K562 (cell line): ENCODE results near the gene AMELY. TPM values are rescaled to one million over a fixed set of nuclear protein-coding genes. Genes with fewer than 3 reads are reported as not detected.

Experiments
- ATAC-seq: fragments of 200-7000 bp; cut with Tn5 transposase; 3 replicates; pipeline ENCODE4 v1.9.1; 2020; ENCODE audit warnings: moderate library complexity
- BruUV-seq: library from RNA; stranded (reverse); fragments of 400-500 nt; replicated peaks from 2 replicates; lab custom pipeline; 2021; lab: Mats Ljungman, UMichigan
- CTCF ChIA-PET: fragments of 300-600 bp; formaldehyde crosslinking; extraction: SDS; loops from one replicate; lab custom pipeline; 2021; ENCODE audit warnings: low intra/inter-chr PET ratio; lab: Yijun Ruan, JAX
- POLR2A ChIA-PET: fragments of 300-600, 350-650 bp; sonication (Branson Sonifier 250); formaldehyde crosslinking; extraction: SDS; loops from one replicate; lab custom pipeline; 2021; ENCODE audit warnings: antibody characterized with exemption, inconsistent platforms; lab: Yijun Ruan, JAX
- DNase-seq, 4 experiments: peaks; one replicate each; pipeline versions ENCODE4 v3.0.0 to v3.0.0-alpha.2; 2011 to 2018; ENCODE audit warnings: low spot score in 3 of 4, mixed read lengths in 3 of 4; ENCODE audit errors: extremely low read depth in 1 of 4
- FAIRE-seq: peaks from 2 replicates; lab custom pipeline; 2011; peaks lifted over from hg19 to GRCh38; lab: Jason Lieb, UNC
- H2AFZ ChIP-seq: 2 replicates; pipeline ENCODE4 v1.6.0; 2011; ENCODE audit warnings: low read depth, low read length, control low read depth, inconsistent platforms
- H3K27ac ChIP-seq: fragments of 200-600 bp; 3 replicates; pipeline ENCODE4 v1.8.0; 2011; ENCODE audit warnings: low read depth, mild to moderate bottlenecking, control low read depth, inconsistent platforms, low read length, moderate library complexity, mixed read lengths; ENCODE audit errors: extremely low read depth
- H3K27me3 ChIP-seq, 2 experiments: fragments of 300-600 bp in 1 of 2; 2 replicates in 1 of 2; 3 replicates in 1 of 2; pipeline versions ENCODE4 v1.6.0 to v1.8.0; 2011; ENCODE audit warnings: inconsistent platforms in 2 of 2, low read length in 2 of 2, mild to moderate bottlenecking in 1 of 2, mixed read lengths in 1 of 2, moderate library complexity in 1 of 2; ENCODE audit not compliant: control insufficient read depth in 2 of 2, insufficient read depth in 2 of 2
- H3K36me3 ChIP-seq: fragments of 300-600 bp; 3 replicates; pipeline ENCODE4 v1.8.0; 2011; ENCODE audit warnings: mild to moderate bottlenecking, low read length, inconsistent platforms; ENCODE audit not compliant: control insufficient read depth, insufficient read depth
- H3K4me1 ChIP-seq, 2 experiments: fragments of 200-600 bp in 1 of 2; replicated peaks in 1 of 2; 2 replicates in 1 of 2; 3 replicates in 1 of 2; pipeline versions ENCODE4 v1.5.1 to v1.8.0; 2011; ENCODE audit warnings: inconsistent platforms in 2 of 2, low read length in 2 of 2, mild to moderate bottlenecking in 1 of 2, mixed read lengths in 1 of 2, moderate library complexity in 1 of 2; ENCODE audit not compliant: control insufficient read depth in 2 of 2, insufficient read depth in 2 of 2
- H3K4me2 ChIP-seq: 2 replicates; pipeline ENCODE4 v1.6.1; 2011; ENCODE audit warnings: low read length, control low read depth, inconsistent platforms, mixed read lengths; ENCODE audit not compliant: insufficient read depth
- H3K4me3 ChIP-seq: fragments of 200-600 bp; sonication (generic), shearing (Covaris generic); 2 replicates; pipeline ENCODE4 v1.5.1; 2016; ENCODE audit warnings: control low read depth, inconsistent platforms
- H3K79me2 ChIP-seq: fragments of 200-600 bp; 3 replicates; pipeline ENCODE4 v1.8.0; 2011; ENCODE audit warnings: low read length, inconsistent platforms; ENCODE audit not compliant: control insufficient read depth, insufficient read depth
- H3K9ac ChIP-seq, 2 experiments: 2 replicates each; pipeline versions ENCODE4 v1.6.0 to v1.6.1; 2011; ENCODE audit warnings: low read depth in 2 of 2, low read length in 2 of 2, control low read depth in 1 of 2, inconsistent platforms in 1 of 2, mild to moderate bottlenecking in 1 of 2, mixed read lengths in 1 of 2; ENCODE audit not compliant: insufficient read depth in 1 of 2
- H3K9me1 ChIP-seq: one replicate; pipeline ENCODE4 v1.6.0; 2011; ENCODE audit warnings: inconsistent platforms, mild to moderate bottlenecking, low read length, moderate library complexity; ENCODE audit not compliant: control insufficient read depth, insufficient read depth
- H3K9me3 ChIP-seq: replicated peaks from 2 replicates; pipeline ENCODE4 v1.5.1; 2011; ENCODE audit warnings: low read depth, low read length, inconsistent platforms; ENCODE audit not compliant: control insufficient read depth, insufficient read depth
- H4K20me1 ChIP-seq: replicated peaks from 2 replicates; pipeline ENCODE4 v1.6.1; 2011; ENCODE audit warnings: low read length, inconsistent platforms, mixed read lengths; ENCODE audit not compliant: control insufficient read depth, insufficient read depth
- CREBBP ChIP-seq: IDR thresholded peaks from one replicate; pipeline ENCODE4 v1.6.1; 2012; ENCODE audit warnings: low read depth, mild to moderate bottlenecking, control low read depth, inconsistent platforms, low read length
- HMGXB4 ChIP-seq: sonication (generic); formaldehyde crosslinking; IDR thresholded peaks from 2 replicates; pipeline ENCODE4 v1.8.1; 2023; ENCODE audit warnings: mild to moderate bottlenecking, missing genetic modification reagents
- JUNB ChIP-seq: fragments of 450-650 bp; formaldehyde crosslinking; conservative IDR thresholded peaks from 2 replicates; pipeline ENCODE4 v1.4.0; 2020; ENCODE audit warnings: mild to moderate bottlenecking
- MCM7 ChIP-seq, 2 experiments: fragments of 450-650 bp; IDR thresholded peaks; 2 replicates each; pipeline ENCODE4 v1.6.1; 2016 to 2018
- MYNN ChIP-seq, 2 experiments: sonication (generic); formaldehyde crosslinking in 1 of 2; IDR thresholded peaks; 2 replicates each; pipeline versions ENCODE4 v1.5.0 to v1.6.1; 2016 to 2020; ENCODE audit warnings: antibody characterized with exemption in 1 of 2, missing genetic modification reagents in 1 of 2
- NR2C2 ChIP-seq, 2 experiments: fragments of 200-800 bp in 1 of 2; sonication (Bioruptor generic) in 1 of 2; sonication (generic) in 1 of 2; formaldehyde crosslinking in 1 of 2; IDR thresholded peaks; 2 replicates each; pipeline versions ENCODE4 v1.6.1 to v1.8.0; 2016 to 2022; ENCODE audit warnings: mild to moderate bottlenecking in 1 of 2, missing compliant biosample characterization in 1 of 2, missing genetic modification characterization in 1 of 2, missing genetic modification reagents in 1 of 2
- NR2F6 ChIP-seq: fragments of 450-650 bp; formaldehyde crosslinking; IDR thresholded peaks from 2 replicates; pipeline ENCODE4 v1.4.0; 2020; ENCODE audit warnings: mild to moderate bottlenecking
- POLR2H ChIP-seq: IDR thresholded peaks from 2 replicates; pipeline ENCODE4 v1.6.1; 2016; ENCODE audit warnings: missing genetic modification characterization, low read depth, mild to moderate bottlenecking, control low read depth, missing compliant biosample characterization, moderate library complexity
- RBFOX2 ChIP-seq: fragments of 200-400 bp; formaldehyde crosslinking; IDR thresholded peaks from 2 replicates; pipeline ENCODE4 v1.6.1; 2017; ENCODE audit warnings: low read depth, mild to moderate bottlenecking, low read length, moderate library complexity
- SRSF9 ChIP-seq: fragments of 200-400 bp; formaldehyde crosslinking; IDR thresholded peaks from 2 replicates; pipeline ENCODE4 v1.6.1; 2017; ENCODE audit warnings: low read depth, low read length, borderline replicate concordance
- ZNF23 ChIP-seq: fragments of 250-450 bp; sonication (Bioruptor Pico); IDR thresholded peaks from 2 replicates; pipeline ENCODE4 v1.4.0; 2020; ENCODE audit warnings: mild to moderate bottlenecking
- ZNF57 ChIP-seq: fragments of 450-650 bp; formaldehyde crosslinking; IDR thresholded peaks from 2 replicates; pipeline ENCODE4 v1.4.0; 2020; ENCODE audit warnings: mild to moderate bottlenecking, moderate library complexity
- ZNF76 ChIP-seq: fragments of 250-450 bp; sonication (Bioruptor Pico); IDR thresholded peaks from 2 replicates; pipeline ENCODE4 v1.4.0; 2020; ENCODE audit warnings: mild to moderate bottlenecking, moderate library complexity, borderline replicate concordance
- WGBS: fragments of 100-300 bp; shearing (Covaris generic); methylation state at CpG from one replicate; pipeline ENCODE4 v1.1.6; 2016; ENCODE audit warnings: low coverage, mixed read lengths; ENCODE audit not compliant: insufficient coverage; ENCODE audit errors: missing lambda C conversion rate; 5-methylcytosine and 5-hydroxymethylcytosine counted together
- in situ Hi-C: fragments of 300-500 bp; cut with MboI; formaldehyde crosslinking; loops from 4 replicates; pipeline ENCODE4 v1.15.0; 2018; ENCODE audit warnings: inconsistent platforms, mixed read lengths
- intact Hi-C: fragments of 100-400 bp; cut with micrococcal nuclease; formaldehyde crosslinking; loops from 2 replicates; pipeline ENCODE4 v1.14.2; 2022
- polyA plus RNA-seq, 8 experiments: library from polyadenylated mRNA; depleted of rRNA in 4 of 8; stranded (reverse) in 5 of 8; unstranded in 3 of 8; fragments of >200 nt; fragmentation: Nextera tagmentation in 2 of 8; fragmentation: Illumina TruSeq in 1 of 8; extraction: Ambion mirVana in 2 of 8; extraction: Trizol in 1 of 8; gene quantifications; 2 replicates each; pipeline versions ENCODE4 v1.2.1 to v1.2.3, GENCODE V29; 2011 to 2014; ENCODE audit warnings: inconsistent platforms in 1 of 8, missing spikeins in 1 of 8
- total RNA-seq, 7 experiments: library from RNA; depleted of rRNA in 6 of 7; stranded (reverse); fragments of >200 nt in 6 of 7; fragmentation: Illumina TruSeq in 2 of 7; extraction: Trizol in 2 of 7; gene quantifications; 2 replicates each; pipeline versions ENCODE4 v1.2.1 to v1.2.3, GENCODE V29; 2011 to 2021; ENCODE audit warnings: low replicate concordance in 1 of 7
- TF ChIP-seq, protein P1 (sequence below): sonication (generic); formaldehyde crosslinking; IDR thresholded peaks from 2 replicates; pipeline ENCODE4 v1.4.0; 2020; ENCODE audit warnings: mild to moderate bottlenecking, missing genetic modification reagents

The AMELY gene
- total and polyA plus RNA-seq, 9 of the 15 experiments (the other 6 are each of a cell fraction or from before 2014, with no cell fraction given), result not detected

DNA sequence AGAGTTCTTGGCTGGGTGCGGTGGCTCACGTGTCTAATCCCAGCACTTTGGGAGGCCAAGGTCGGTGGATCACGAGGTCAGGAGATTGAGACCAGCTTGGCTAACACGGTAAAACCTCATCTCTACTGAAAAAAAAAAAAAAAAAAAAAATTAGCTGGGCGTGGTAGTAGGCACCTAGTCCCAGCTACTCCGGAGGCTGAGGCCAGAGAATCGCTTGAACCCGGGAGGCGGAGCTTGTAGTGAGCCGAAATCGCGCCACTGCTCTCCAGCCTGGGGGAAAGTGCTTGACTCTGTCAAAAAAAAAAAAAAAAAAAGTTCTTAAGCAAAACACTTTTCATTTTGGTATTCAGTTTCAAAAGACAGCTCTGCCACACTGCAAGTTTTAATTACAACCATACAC, 36.8 kb upstream of the AMELY start:
- Histone ChIP-seq H3K9me3 (no peaks in the 10 kb centered on the region), H3K27me3 (no peaks in the 10 kb centered on the region), H3K27ac (no peak overlapping the region), H3K36me3 (no peaks in the 10 kb centered on the region), H4K20me1 (no peaks in the 10 kb centered on the region), H3K9ac (no peak overlapping the region), H2AFZ (no peak overlapping the region), H3K4me2 (no peak overlapping the region), H3K4me1 (no peaks in the 10 kb centered on the region), H3K79me2 (no peaks in the 10 kb centered on the region), H3K9me1 (no peaks in the 10 kb centered on the region), H3K4me3 (no peak overlapping the region)
- TF ChIP-seq MYNN (IDR thresholded peaks at IDR 0.05) (no peak), MYNN (CRISPR knock-in tag; IDR thresholded peaks at IDR 0.05) (no peak), NR2F6 (CRISPR knock-in tag) (no peak), POLR2H (tag) (no peak), JUNB (CRISPR knock-in tag) (no peak)
- FAIRE-seq (no peak), ATAC-seq (no peak), DNase-seq (no peak)
- ChIA-PET CTCF (no interaction called here), POLR2A (no interaction called here)
- WGBS, result no CpG with 5 or more reads among the region's 13 CpGs
- no TSS peak for BruUV-seq
- intact Hi-C loops, result no loop called here
- in situ Hi-C loops, result no loop called here

- in situ Hi-C loops, result no loop called here
- Histone ChIP-seq H3K9me1 (no peaks in the 10 kb centered on the region), H3K9me3 (no peaks in the 10 kb centered on the region), H4K20me1 (no peaks in the 10 kb centered on the region), H3K4me2 (no peak overlapping the region), H3K4me3 (no peak overlapping the region), H3K27ac (no peak overlapping the region), H2AFZ (no peak overlapping the region), H3K9ac (no peak overlapping the region), H3K4me1 (no peaks in the 10 kb centered on the region), H3K36me3 (no peaks in the 10 kb centered on the region), H3K27me3 (no peaks in the 10 kb centered on the region), H3K79me2 (no peaks in the 10 kb centered on the region)
- POLR2A ChIA-PET, result no interaction called here
- DNase-seq, result no peak
- CTCF ChIA-PET, result no interaction called here
- no peak for ATAC-seq
- no TSS peak for BruUV-seq
- intact Hi-C loops, result no loop called here
- TF ChIP-seq CREBBP (no peak), NR2C2 (CRISPR knock-in tag; IDR thresholded peaks at IDR 0.05) (no peak), NR2C2 (tag; IDR thresholded peaks at IDR 0.05) (no peak), ZNF76 (CRISPR knock-in tag) (no peak), ZNF57 (CRISPR knock-in tag) (no peak), HMGXB4 (CRISPR knock-in tag) (no peak), SRSF9 (no peak), ZNF23 (CRISPR knock-in tag) (no peak), RBFOX2 (no peak), MCM7 (IDR thresholded peaks at IDR 0.05) (no peak)
- TF ChIP-seq, protein P1, sequence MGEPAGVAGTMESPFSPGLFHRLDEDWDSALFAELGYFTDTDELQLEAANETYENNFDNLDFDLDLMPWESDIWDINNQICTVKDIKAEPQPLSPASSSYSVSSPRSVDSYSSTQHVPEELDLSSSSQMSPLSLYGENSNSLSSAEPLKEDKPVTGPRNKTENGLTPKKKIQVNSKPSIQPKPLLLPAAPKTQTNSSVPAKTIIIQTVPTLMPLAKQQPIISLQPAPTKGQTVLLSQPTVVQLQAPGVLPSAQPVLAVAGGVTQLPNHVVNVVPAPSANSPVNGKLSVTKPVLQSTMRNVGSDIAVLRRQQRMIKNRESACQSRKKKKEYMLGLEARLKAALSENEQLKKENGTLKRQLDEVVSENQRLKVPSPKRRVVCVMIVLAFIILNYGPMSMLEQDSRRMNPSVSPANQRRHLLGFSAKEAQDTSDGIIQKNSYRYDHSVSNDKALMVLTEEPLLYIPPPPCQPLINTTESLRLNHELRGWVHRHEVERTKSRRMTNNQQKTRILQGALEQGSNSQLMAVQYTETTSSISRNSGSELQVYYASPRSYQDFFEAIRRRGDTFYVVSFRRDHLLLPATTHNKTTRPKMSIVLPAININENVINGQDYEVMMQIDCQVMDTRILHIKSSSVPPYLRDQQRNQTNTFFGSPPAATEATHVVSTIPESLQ (CRISPR knock-in tag), result no peak
- FAIRE-seq, result no peak
Measured at GRCh38 chrY:6947695-6948094, 36.1 kb upstream of the AMELY start.
